Caco-2 (cell line): ENCODE results near the gene ADGRV1. TPM values are rescaled to one million over a fixed set of nuclear protein-coding genes. Genes with fewer than 3 reads are reported as not detected.
A peak's percentile ranks its signal among the peaks of the same experiment; 100 is the strongest.

ENCODE experiments used
- BruUV-seq: library from RNA; stranded (reverse); fragments of 400-500 nt; replicated peaks from 2 replicates; lab custom pipeline; 2021; lab: Mats Ljungman, UMichigan
- CTCF ChIA-PET: fragments of 300-600 bp; sonication (Branson Sonifier 250); formaldehyde crosslinking; loops from one replicate; lab custom pipeline; 2022; ENCODE audit warnings: antibody characterized with exemption; lab: Charles Lee
- POLR2A ChIA-PET: fragments of 300-600 bp; sonication (Branson Sonifier 250); formaldehyde crosslinking; loops from one replicate; lab custom pipeline; 2022; ENCODE audit warnings: antibody characterized with exemption; lab: Charles Lee
- DNase-seq, 2 experiments: peaks; one replicate each; pipeline versions ENCODE4 v3.0.0 to v3.0.0-alpha.2; 2020 to 2022
- H3K27me3 ChIP-seq: replicated peaks from 2 replicates; pipeline ENCODE4 v1.6.0; 2011; ENCODE audit warnings: low read length; ENCODE audit not compliant: control insufficient read depth, insufficient read depth
- H3K36me3 ChIP-seq: 2 replicates; pipeline ENCODE4 v1.5.1; 2011; ENCODE audit warnings: low read length; ENCODE audit not compliant: control insufficient read depth, insufficient read depth
- H3K4me1 ChIP-seq: fragments of 250-450 bp; sonication (Bioruptor Pico); 2 replicates; pipeline ENCODE4 v1.5.1; 2020; ENCODE audit warnings: mild to moderate bottlenecking
- H3K4me3 ChIP-seq: 2 replicates; pipeline ENCODE4 v1.5.1; 2011; ENCODE audit warnings: low read depth, mild to moderate bottlenecking, control low read depth, low read length
- H3K9me3 ChIP-seq: fragments of 250-450 bp; sonication (Bioruptor Pico); 2 replicates; pipeline ENCODE4 v1.5.1; 2020; ENCODE audit warnings: mild to moderate bottlenecking, moderate library complexity
- H3K27ac Mint-ChIP-seq: one replicate; pipeline ENCODE4 v1.8.0; 2022; ENCODE audit warnings: mixed read lengths; ENCODE audit not compliant: unreplicated experiment
- H3K27me3 Mint-ChIP-seq: one replicate; pipeline ENCODE4 v1.8.0; 2022; ENCODE audit warnings: mixed read lengths; ENCODE audit not compliant: insufficient read depth, unreplicated experiment
- H3K36me3 Mint-ChIP-seq: one replicate; pipeline ENCODE4 v1.8.0; 2022; ENCODE audit warnings: mild to moderate bottlenecking, mixed read lengths; ENCODE audit not compliant: insufficient read depth, unreplicated experiment
- H3K4me1 Mint-ChIP-seq: one replicate; pipeline ENCODE4 v1.8.0; 2022; ENCODE audit warnings: low read depth, mixed read lengths; ENCODE audit not compliant: unreplicated experiment
- H3K4me3 Mint-ChIP-seq: one replicate; pipeline ENCODE4 v1.8.0; 2022; ENCODE audit warnings: mild to moderate bottlenecking, moderate library complexity, mixed read lengths; ENCODE audit not compliant: unreplicated experiment
- H3K9me3 Mint-ChIP-seq: one replicate; pipeline ENCODE4 v1.8.0; 2022; ENCODE audit warnings: mixed read lengths; ENCODE audit not compliant: unreplicated experiment
- CTCF ChIP-seq, 2 experiments: fragments of 200-600 bp in 1 of 2; IDR thresholded peaks; 1 replicate in 1 of 2; 2 replicates in 1 of 2; pipeline versions ENCODE4 v1.5.1 to v1.8.0; 2011 to 2022; ENCODE audit warnings: antibody characterized with exemption in 1 of 2, control low read depth in 1 of 2, inconsistent platforms in 1 of 2, low read depth in 1 of 2, low read length in 1 of 2, mild to moderate bottlenecking in 1 of 2, moderate library complexity in 1 of 2; ENCODE audit not compliant: insufficient read depth in 1 of 2, severe bottlenecking in 1 of 2, unreplicated experiment in 1 of 2
- intact Hi-C: fragments of 100-400 bp; cut with micrococcal nuclease; formaldehyde crosslinking; loops from one replicate; pipeline ENCODE4 v1.10.0; 2022; ENCODE audit not compliant: unreplicated experiment
- total RNA-seq: library from RNA; stranded (reverse); gene quantifications from 2 replicates; pipeline ENCODE4 v1.2.3, GENCODE V29; 2022

ADGRV1 gene
- total RNA-seq, 1 experiment from 2014 or later: 23.2 TPM

GRCh38 chr5:90551376-90551775 lies 7.2 kb upstream of the ADGRV1 start:
- no peaks in the 10 kb centered on the region for H3K27me3 Mint-ChIP-seq
- no peak overlapping the region for H3K27ac Mint-ChIP-seq
- ChIA-PET POLR2A (interaction anchor here (0.6 kb wide), 1 partner anchor 77 kb away, joined by 3 read pairs; no protein-coding TSS in a partner anchor), CTCF (no interaction called here)
- H3K4me3 ChIP-seq: no peak overlapping the region
- H3K4me1 Mint-ChIP-seq: peaks cover 33% of the 10 kb centered on the region
- no peaks in the 10 kb centered on the region for H3K36me3 ChIP-seq
- no peaks in the 10 kb centered on the region for H3K36me3 Mint-ChIP-seq
- peaks cover 48% of the 10 kb centered on the region for H3K4me1 ChIP-seq
- TF ChIP-seq CTCF (IDR thresholded peaks at IDR 0.05; ENCODE audit: insufficient read depth in 1 of 2, low read depth in 1 of 2, low read length in 1 of 2, severe bottlenecking in 1 of 2, unreplicated experiment in 1 of 2): no peak
- no peaks in the 10 kb centered on the region for H3K9me3 ChIP-seq
- intact Hi-C loops: loop anchor here (10.0 kb wide), 1 partner anchor 247 kb away; no protein-coding TSS in a partner anchor
- no TSS peak for BruUV-seq
- no peaks in the 10 kb centered on the region for H3K9me3 Mint-ChIP-seq
- H3K27me3 ChIP-seq: no peaks in the 10 kb centered on the region
- H3K4me3 Mint-ChIP-seq: no peak overlapping the region
- DNase-seq: no peak

- ChIA-PET CTCF (no interaction called here), POLR2A (interaction anchor here (1.1 kb wide), 1 partner anchor 144 kb away, joined by 5 read pairs; the partner anchor contains the start of gene CETN3)
- no peak overlapping the region for H3K4me3 ChIP-seq
- no peaks in the 10 kb centered on the region for H3K27me3 ChIP-seq
- Mint-ChIP-seq H3K36me3 (peaks cover 6% of the 10 kb centered on the region), H3K4me3 (no peak overlapping the region), H3K27ac (peak overlapping the region; percentile 20), H3K4me1 (peaks cover 36% of the 10 kb centered on the region), H3K9me3 (no peaks in the 10 kb centered on the region), H3K27me3 (no peaks in the 10 kb centered on the region)
- intact Hi-C loops: loop anchor here (10.0 kb wide), 1 partner anchor 249 kb away; no protein-coding TSS in a partner anchor
- no TSS peak for BruUV-seq
- no peak for DNase-seq
- H3K9me3 ChIP-seq: no peaks in the 10 kb centered on the region
- TF ChIP-seq CTCF (IDR thresholded peaks at IDR 0.05; ENCODE audit: insufficient read depth in 1 of 2, low read depth in 1 of 2, low read length in 1 of 2, severe bottlenecking in 1 of 2, unreplicated experiment in 1 of 2): no peak
- H3K36me3 ChIP-seq: no peaks in the 10 kb centered on the region
- peaks cover 29% of the 10 kb centered on the region for H3K4me1 ChIP-seq
Observed at GRCh38 chr5:90553711-90554110, 4.9 kb upstream of the ADGRV1 start.

GRCh38 chr5:90554358-90555006 lies 4.1 kb upstream of the ADGRV1 start:
- Histone ChIP-seq H3K4me3 (no peak overlapping the region), H3K27me3 (no peaks in the 10 kb centered on the region), H3K36me3 (no peaks in the 10 kb centered on the region), H3K9me3 (no peaks in the 10 kb centered on the region), H3K4me1 (peaks cover 28% of the 10 kb centered on the region)
- Mint-ChIP-seq H3K27ac (peak overlapping the region; percentile 20), H3K4me1 (peaks cover 36% of the 10 kb centered on the region), H3K9me3 (no peaks in the 10 kb centered on the region), H3K36me3 (peaks cover 9% of the 10 kb centered on the region), H3K27me3 (no peaks in the 10 kb centered on the region), H3K4me3 (no peak overlapping the region)
- intact Hi-C loops: loop anchor here (5.0 to 10.0 kb wide), 2 partner anchors 123 to 250 kb away; no protein-coding TSS in a partner anchor
- DNase-seq: peak; percentile 47 to 56
- BruUV-seq: no TSS peak
- ChIA-PET CTCF (no interaction called here), POLR2A (no interaction called here)
- TF ChIP-seq CTCF (IDR thresholded peaks at IDR 0.05; ENCODE audit: insufficient read depth in 1 of 2, low read depth in 1 of 2, low read length in 1 of 2, severe bottlenecking in 1 of 2, unreplicated experiment in 1 of 2): no peak
